ENCODE data around the gene NCOA6. TPM values are rescaled to one million over a fixed set of nuclear protein-coding genes. Genes with fewer than 3 reads are reported as not detected.
"Not testable (repeated sequence)": the region's sequence is repeated elsewhere in the genome, so short reads cannot be mapped to it uniquely, and the experiment has no call there.

NCOA6 gene
- total RNA-seq, 1 experiment from 2014 or later: 9.8 TPM

DNA sequence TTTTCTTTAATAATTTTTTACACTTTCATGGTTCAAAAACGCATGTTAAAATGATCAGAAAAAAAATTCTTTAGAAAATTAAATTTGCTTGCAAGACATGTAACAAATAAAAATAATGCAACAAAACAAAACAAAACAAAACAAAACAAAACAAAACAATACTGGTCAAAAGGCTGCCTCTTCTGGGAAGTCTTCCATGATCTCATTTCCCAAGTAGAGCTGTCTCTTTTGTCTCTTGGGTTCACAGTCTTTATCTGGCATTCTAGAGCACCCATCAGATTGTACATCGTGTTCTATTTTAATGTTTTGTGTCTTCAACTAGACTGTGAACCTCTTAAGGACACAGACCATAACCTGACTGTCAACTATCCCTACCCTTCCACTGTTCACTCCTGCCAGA is 96.0 kb downstream of the NCOA6 start:
- ChIA-PET CTCF (interaction anchor here (0.7 kb wide), 1 partner anchor 41 kb away, joined by 4 read pairs; no protein-coding TSS in a partner anchor), POLR2A (ENCODE audit: unreplicated experiment) (interaction anchor here (0.6 kb wide), 1 partner anchor 16 kb away, joined by 4 read pairs; no protein-coding TSS in a partner anchor)
- Histone ChIP-seq H3K79me2 (ENCODE audit: low read length) (no peaks in the 10 kb centered on the region), H3K9ac (ENCODE audit: low read length) (no peak overlapping the region), H2AFZ (ENCODE audit: low read length) (no peak overlapping the region), H3K4me1 (ENCODE audit: insufficient read depth, low read length) (no peaks in the 10 kb centered on the region), H3K4me3 (ENCODE audit: low read length) (no peak overlapping the region), H3K27me3 (ENCODE audit: low read length) (no peaks in the 10 kb centered on the region), H3K9me3 (ENCODE audit: low read length) (no peaks in the 10 kb centered on the region), H3K9me2 (replicated peaks; ENCODE audit: low read length) (no peaks in the 10 kb centered on the region), H3K36me3 (ENCODE audit: low read depth, low read length) (peaks cover 36% of the 10 kb centered on the region), H4K20me1 (ENCODE audit: low read length) (peaks cover 4% of the 10 kb centered on the region; the same call in 1 of the 2 replicates), H3F3A (ENCODE audit: low read length, unreplicated experiment) (no peaks in the 10 kb centered on the region), H3K4me2 (ENCODE audit: low read length) (no peak overlapping the region), H3K27ac (ENCODE audit: low read length) (no peak overlapping the region)
- BruUV-seq (replicated peaks): no TSS peak
- intact Hi-C loops (cut with micrococcal nuclease): no loop called here
- no peak for DNase-seq
- no peak for TF ChIP-seq EZH2phosphoT487 (IDR thresholded peaks at IDR 0.05; ENCODE audit: borderline replicate concordance, low read length)
- TF ChIP-seq, protein P1, sequence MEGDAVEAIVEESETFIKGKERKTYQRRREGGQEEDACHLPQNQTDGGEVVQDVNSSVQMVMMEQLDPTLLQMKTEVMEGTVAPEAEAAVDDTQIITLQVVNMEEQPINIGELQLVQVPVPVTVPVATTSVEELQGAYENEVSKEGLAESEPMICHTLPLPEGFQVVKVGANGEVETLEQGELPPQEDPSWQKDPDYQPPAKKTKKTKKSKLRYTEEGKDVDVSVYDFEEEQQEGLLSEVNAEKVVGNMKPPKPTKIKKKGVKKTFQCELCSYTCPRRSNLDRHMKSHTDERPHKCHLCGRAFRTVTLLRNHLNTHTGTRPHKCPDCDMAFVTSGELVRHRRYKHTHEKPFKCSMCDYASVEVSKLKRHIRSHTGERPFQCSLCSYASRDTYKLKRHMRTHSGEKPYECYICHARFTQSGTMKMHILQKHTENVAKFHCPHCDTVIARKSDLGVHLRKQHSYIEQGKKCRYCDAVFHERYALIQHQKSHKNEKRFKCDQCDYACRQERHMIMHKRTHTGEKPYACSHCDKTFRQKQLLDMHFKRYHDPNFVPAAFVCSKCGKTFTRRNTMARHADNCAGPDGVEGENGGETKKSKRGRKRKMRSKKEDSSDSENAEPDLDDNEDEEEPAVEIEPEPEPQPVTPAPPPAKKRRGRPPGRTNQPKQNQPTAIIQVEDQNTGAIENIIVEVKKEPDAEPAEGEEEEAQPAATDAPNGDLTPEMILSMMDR (conservative IDR thresholded peaks at IDR 0.05; ENCODE audit: low read depth, low read length): no peak
- TF ChIP-seq EZH2 (IDR thresholded peaks at IDR 0.05; ENCODE audit: low read length, unreplicated experiment): no peak
- no peak for ATAC-seq

DNA sequence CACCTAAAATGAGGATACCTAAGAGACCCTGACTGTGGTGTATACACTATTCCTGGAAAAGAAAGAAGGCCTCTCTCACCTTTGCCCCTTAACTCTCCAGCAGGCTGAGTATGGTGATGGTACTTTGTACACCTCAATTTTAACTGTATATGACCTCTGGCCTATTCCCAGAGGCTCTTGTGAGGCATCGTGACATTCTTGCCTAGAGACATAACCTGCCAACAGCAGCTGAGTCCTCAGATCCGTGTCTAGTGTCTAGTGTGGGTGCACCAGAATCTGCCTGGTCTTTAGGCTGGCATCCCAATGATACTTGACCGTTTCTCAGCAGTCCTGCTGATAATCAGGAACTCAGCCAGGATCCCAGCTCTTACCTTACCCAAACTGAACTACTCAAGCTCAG is 101.3 kb downstream of the NCOA6 start:
- TF ChIP-seq, protein P1 (conservative IDR thresholded peaks at IDR 0.05; ENCODE audit: low read depth, low read length): no peak
- no peak for TF ChIP-seq EZH2phosphoT487 (IDR thresholded peaks at IDR 0.05; ENCODE audit: borderline replicate concordance, low read length)
- TF ChIP-seq EZH2 (IDR thresholded peaks at IDR 0.05; ENCODE audit: low read length, unreplicated experiment): no peak
- CTCF ChIA-PET: no interaction called here
- peaks cover 4% of the 10 kb centered on the region; the same call in 1 of the 2 replicates for H4K20me1 ChIP-seq (ENCODE audit: low read length)
- DNase-seq (no peak), ATAC-seq (no peak)
- H3K79me2 ChIP-seq (ENCODE audit: low read length): no peaks in the 10 kb centered on the region
- H3F3A ChIP-seq (ENCODE audit: low read length, unreplicated experiment): no peaks in the 10 kb centered on the region
- no peak overlapping the region for H3K4me3 ChIP-seq (ENCODE audit: low read length)
- H3K27ac ChIP-seq (ENCODE audit: low read length): no peak overlapping the region
- POLR2A ChIA-PET (ENCODE audit: unreplicated experiment): interaction anchor here (0.6 kb wide), 1 partner anchor 11 kb away, joined by 4 read pairs; no protein-coding TSS in a partner anchor
- intact Hi-C loops (cut with micrococcal nuclease): no loop called here
- BruUV-seq (replicated peaks): no TSS peak
- no peak overlapping the region for H3K4me2 ChIP-seq (ENCODE audit: low read length)
- H3K4me1 ChIP-seq (ENCODE audit: insufficient read depth, low read length): no peaks in the 10 kb centered on the region
- no peak overlapping the region for H2AFZ ChIP-seq (ENCODE audit: low read length)
- H3K27me3 ChIP-seq (ENCODE audit: low read length): no peaks in the 10 kb centered on the region
- no peak overlapping the region for H3K9ac ChIP-seq (ENCODE audit: low read length)
- H3K9me2 ChIP-seq (replicated peaks; ENCODE audit: low read length): no peaks in the 10 kb centered on the region
- H3K36me3 ChIP-seq (ENCODE audit: low read depth, low read length): peaks cover 36% of the 10 kb centered on the region
- H3K9me3 ChIP-seq (ENCODE audit: low read length): no peaks in the 10 kb centered on the region

DNA sequence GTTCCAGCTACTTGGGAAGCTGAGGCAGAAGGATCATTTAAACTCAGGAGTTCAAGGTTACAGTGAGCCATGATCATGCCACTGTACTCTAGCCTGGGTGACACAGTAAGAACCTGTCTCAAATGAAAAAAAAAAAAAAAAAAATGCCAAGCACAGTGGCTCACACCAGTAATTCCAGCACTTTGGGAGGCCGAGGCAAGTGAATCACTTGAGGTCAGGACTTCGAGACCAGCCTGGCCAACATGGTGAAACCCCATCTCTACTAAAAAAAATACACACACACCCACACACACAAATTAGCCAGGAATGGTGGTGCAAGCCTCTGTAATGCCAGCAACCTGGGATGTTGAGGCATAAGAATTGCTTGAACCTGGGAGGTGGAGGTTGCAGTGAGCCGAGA is 102.9 kb downstream of the NCOA6 start:
- intact Hi-C loops (cut with micrococcal nuclease); DNase-seq; H3K27ac ChIP-seq (ENCODE audit: low read length); H4K20me1 ChIP-seq (ENCODE audit: low read length); CTCF ChIA-PET; ATAC-seq; H3F3A ChIP-seq (ENCODE audit: low read length, unreplicated experiment); H3K9me3 ChIP-seq (ENCODE audit: low read length); BruUV-seq (replicated peaks); H3K27me3 ChIP-seq (ENCODE audit: low read length); H3K4me3 ChIP-seq (ENCODE audit: low read length); H3K4me1 ChIP-seq (ENCODE audit: insufficient read depth, low read length); H2AFZ ChIP-seq (ENCODE audit: low read length); H3K9me2 ChIP-seq (replicated peaks; ENCODE audit: low read length); H3K4me2 ChIP-seq (ENCODE audit: low read length); H3K79me2 ChIP-seq (ENCODE audit: low read length); H3K9ac ChIP-seq (ENCODE audit: low read length): not testable (repeated sequence)
- POLR2A ChIA-PET (ENCODE audit: unreplicated experiment): interaction anchor here (0.8 kb wide), 1 partner anchor 12 kb away, joined by 6 read pairs; no protein-coding TSS in a partner anchor
- H3K36me3 ChIP-seq (ENCODE audit: low read depth, low read length): peaks cover 33% of the 10 kb centered on the region

Measured in PC-3 (cell line).